DND-41 (cell line): ENCODE data around the gene SMARCAL1.

Source experiments
- EZH2 ChIP-seq: IDR thresholded peaks from 3 replicates; pipeline ENCODE4 v1.6.1; 2012; ENCODE audit warnings: borderline replicate concordance, low read depth, mild to moderate bottlenecking, moderate library complexity, low read length, inconsistent platforms; ENCODE audit not compliant: severe bottlenecking
- TF ChIP-seq, protein P1 (sequence below): IDR thresholded peaks from 2 replicates; pipeline ENCODE4 v1.5.1; 2012; ENCODE audit warnings: borderline replicate concordance, low read length, moderate library complexity, mild to moderate bottlenecking; ENCODE audit not compliant: poor library complexity, severe bottlenecking; ENCODE audit errors: extremely low read depth

DNA sequence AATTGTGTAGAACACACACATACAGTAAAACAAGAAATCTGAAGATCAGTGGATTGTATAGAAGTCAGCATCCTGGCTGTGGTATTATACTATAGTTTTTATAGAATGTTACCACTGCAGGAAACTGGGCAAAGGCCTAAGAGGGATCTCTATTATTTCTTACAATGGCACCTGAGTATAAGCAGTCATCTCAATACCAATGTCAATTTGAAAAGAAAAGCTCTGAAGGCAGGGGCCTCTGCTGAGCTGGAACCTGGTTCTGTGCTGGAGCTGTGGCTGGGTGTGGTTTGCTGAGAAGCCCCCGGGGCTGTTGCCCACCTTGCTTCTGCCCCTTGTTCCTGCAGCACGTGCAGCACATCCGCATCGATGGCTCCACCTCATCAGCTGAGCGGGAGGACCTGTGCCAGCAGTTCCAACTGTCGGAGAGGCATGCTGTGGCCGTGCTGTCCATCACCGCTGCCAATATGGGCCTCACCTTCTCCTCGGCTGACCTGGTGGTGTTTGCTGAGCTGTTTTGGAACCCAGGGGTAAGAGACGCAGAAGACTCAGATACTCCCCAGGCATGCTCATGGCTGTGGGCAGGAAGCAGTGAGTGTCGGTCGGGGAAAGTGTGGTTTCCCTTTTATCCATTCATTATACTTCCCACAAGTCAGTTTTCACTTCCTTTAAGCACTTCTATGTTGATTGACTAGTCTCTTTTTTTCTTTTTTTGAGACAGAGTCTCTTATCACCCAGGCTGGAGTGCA is 62.8 kb downstream of the SMARCAL1 start:
- TF ChIP-seq, protein P1, sequence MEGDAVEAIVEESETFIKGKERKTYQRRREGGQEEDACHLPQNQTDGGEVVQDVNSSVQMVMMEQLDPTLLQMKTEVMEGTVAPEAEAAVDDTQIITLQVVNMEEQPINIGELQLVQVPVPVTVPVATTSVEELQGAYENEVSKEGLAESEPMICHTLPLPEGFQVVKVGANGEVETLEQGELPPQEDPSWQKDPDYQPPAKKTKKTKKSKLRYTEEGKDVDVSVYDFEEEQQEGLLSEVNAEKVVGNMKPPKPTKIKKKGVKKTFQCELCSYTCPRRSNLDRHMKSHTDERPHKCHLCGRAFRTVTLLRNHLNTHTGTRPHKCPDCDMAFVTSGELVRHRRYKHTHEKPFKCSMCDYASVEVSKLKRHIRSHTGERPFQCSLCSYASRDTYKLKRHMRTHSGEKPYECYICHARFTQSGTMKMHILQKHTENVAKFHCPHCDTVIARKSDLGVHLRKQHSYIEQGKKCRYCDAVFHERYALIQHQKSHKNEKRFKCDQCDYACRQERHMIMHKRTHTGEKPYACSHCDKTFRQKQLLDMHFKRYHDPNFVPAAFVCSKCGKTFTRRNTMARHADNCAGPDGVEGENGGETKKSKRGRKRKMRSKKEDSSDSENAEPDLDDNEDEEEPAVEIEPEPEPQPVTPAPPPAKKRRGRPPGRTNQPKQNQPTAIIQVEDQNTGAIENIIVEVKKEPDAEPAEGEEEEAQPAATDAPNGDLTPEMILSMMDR = no peak
- TF ChIP-seq EZH2 = no peak
